Measurements from ENCODE around the gene METTL23.
A peak's percentile ranks its signal among the peaks of the same experiment; 100 is the strongest.
"Not testable (repeated sequence)": the region's sequence is repeated elsewhere in the genome, so short reads cannot be mapped to it uniquely, and the experiment has no call there.

METTL23 gene

GRCh38 chr17:76714822-76715495 is 11.7 kb upstream of the METTL23 start:
- peak; percentile 64 to 80 for DNase-seq

- DNase-seq = no peak
These were observed 11.2 kb upstream of the METTL23 start for GRCh38 chr17:76715496-76715830.

- peak; percentile 85 to 88 for DNase-seq
These were observed 10.3 kb upstream of the METTL23 start for GRCh38 chr17:76716146-76716838.

- no peak for DNase-seq
These were observed 9.8 kb upstream of the METTL23 start for GRCh38 chr17:76716839-76717215.

GRCh38 chr17:76718516-76718915 is 8.1 kb upstream of the METTL23 start:
- no peak for DNase-seq

GRCh38 chr17:76720211-76720610 is 6.4 kb upstream of the METTL23 start:
- DNase-seq = no peak

- no peak for DNase-seq
These were observed 5.7 kb upstream of the METTL23 start for GRCh38 chr17:76720941-76721340.

GRCh38 chr17:76721463-76721862 is 5.2 kb upstream of the METTL23 start:
- no peak for DNase-seq

GRCh38 chr17:76722279-76722678 is 4.4 kb upstream of the METTL23 start:
- DNase-seq = no peak

GRCh38 chr17:76722977-76723376 is 3.7 kb upstream of the METTL23 start:
- not testable (repeated sequence) for DNase-seq

- no peak for DNase-seq
These were observed 2.8 kb upstream of the METTL23 start for GRCh38 chr17:76723812-76724211.

- DNase-seq = peak; percentile 74 to 80
These were observed 934 bp upstream of the METTL23 start for GRCh38 chr17:76725580-76726230.

GRCh38 chr17:76726231-76726775 is 336 bp upstream of the METTL23 start, which contains the start of gene JMJD6:
TSS of gene JMJD6 (minus strand) at chr17:76726606. CDS start at chr17:76726475, 131 bp downstream.
- DNase-seq = peak; percentile 97

- peak in 1 of 2 donors; percentile 44 for DNase-seq
These were observed 1.3 kb downstream of the METTL23 start for GRCh38 chr17:76727745-76728456.

GRCh38 chr17:76731800-76732733 is 5.4 kb downstream of the METTL23 start:
- not testable (repeated sequence) for DNase-seq

GRCh38 chr17:76732734-76733617 is 6.3 kb downstream of the METTL23 start:
- DNase-seq = no peak

- DNase-seq = no peak
These were observed 6.9 kb downstream of the METTL23 start for GRCh38 chr17:76733618-76733957.

GRCh38 chr17:76734080-76734840 is 7.6 kb downstream of the METTL23 start:
- DNase-seq = no peak

GRCh38 chr17:76735006-76735405 is 8.4 kb downstream of the METTL23 start:
- peak in 1 of 2 donors; percentile 50 for DNase-seq
